HG03095 (cell line): Measurements from ENCODE around the gene RESP18.
"Not testable (repeated sequence)": the region's sequence is repeated elsewhere in the genome, so short reads cannot be mapped to it uniquely, and the experiment has no call there.

ENCODE experiments used
- ATAC-seq: cut with Tn5 transposase; IDR thresholded peaks from one replicate; pipeline ENCODE4 v1.9.1; 2021; ENCODE audit warnings: moderate library complexity; ENCODE audit not compliant: unreplicated experiment

RESP18 gene

GRCh38 chr2:219292616-219293015 is 39.9 kb downstream of the RESP18 start:
- no peak for ATAC-seq

GRCh38 chr2:219291910-219292490 is 40.5 kb downstream of the RESP18 start:
- no peak for ATAC-seq

- ATAC-seq, result no peak
Observed at GRCh38 chr2:219291394-219291793, 41.1 kb downstream of the RESP18 start.

- no peak for ATAC-seq
Observed at GRCh38 chr2:219290381-219291171, 42.0 kb downstream of the RESP18 start.

GRCh38 chr2:219289537-219290361 is 42.8 kb downstream of the RESP18 start:
- no peak for ATAC-seq

GRCh38 chr2:219289195-219289536 is 43.4 kb downstream of the RESP18 start:
- ATAC-seq, result no peak

GRCh38 chr2:219287580-219288265 is 44.8 kb downstream of the RESP18 start:
- ATAC-seq, result no peak

- not testable (repeated sequence) for ATAC-seq
Observed at GRCh38 chr2:219287116-219287440, 45.5 kb downstream of the RESP18 start.

- ATAC-seq, result no peak
Observed at GRCh38 chr2:219286436-219287115, 46.0 kb downstream of the RESP18 start.

- ATAC-seq, result no peak
Observed at GRCh38 chr2:219285894-219286425, 46.6 kb downstream of the RESP18 start.

- no peak for ATAC-seq
Observed at GRCh38 chr2:219285373-219285735, 47.2 kb downstream of the RESP18 start.

GRCh38 chr2:219284501-219285372 is 47.8 kb downstream of the RESP18 start:
- no peak for ATAC-seq

GRCh38 chr2:219282943-219283581 is 49.5 kb downstream of the RESP18 start:
- ATAC-seq, result no peak

GRCh38 chr2:219282375-219282774 is 50.2 kb downstream of the RESP18 start:
- ATAC-seq, result no peak

GRCh38 chr2:219281588-219281987 is 51.0 kb downstream of the RESP18 start:
- ATAC-seq, result no peak

GRCh38 chr2:219280651-219281050 is 51.9 kb downstream of the RESP18 start:
- no peak for ATAC-seq

GRCh38 chr2:219279916-219280516 is 52.5 kb downstream of the RESP18 start:
- no peak for ATAC-seq

- ATAC-seq, result peak; percentile 77
Observed at GRCh38 chr2:219279151-219279915, 53.2 kb downstream of the RESP18 start, which contains the start of gene DNAJB2. Gene DNAJB2 (plus strand): TSS chr2:219279366. CDS start chr2:219279834, 468 bp downstream.
